22Rv1 (cell line): ENCODE measurements around the gene ZNF316.

Source experiments
- H3K27ac ChIP-seq: fragments of 450-650 bp; 2 replicates; pipeline ENCODE4 v1.5.1; 2017
- ZFX ChIP-seq: fragments of 450-650 bp; IDR thresholded peaks from 2 replicates; pipeline ENCODE4 v1.6.1; 2017; ENCODE audit warnings: antibody characterized with exemption, borderline replicate concordance
- TF ChIP-seq, protein P1 (sequence below): fragments of 450-650 bp; IDR thresholded peaks from 2 replicates; pipeline ENCODE4 v1.5.1; 2017; ENCODE audit warnings: mild to moderate bottlenecking

ZNF316 gene

DNA sequence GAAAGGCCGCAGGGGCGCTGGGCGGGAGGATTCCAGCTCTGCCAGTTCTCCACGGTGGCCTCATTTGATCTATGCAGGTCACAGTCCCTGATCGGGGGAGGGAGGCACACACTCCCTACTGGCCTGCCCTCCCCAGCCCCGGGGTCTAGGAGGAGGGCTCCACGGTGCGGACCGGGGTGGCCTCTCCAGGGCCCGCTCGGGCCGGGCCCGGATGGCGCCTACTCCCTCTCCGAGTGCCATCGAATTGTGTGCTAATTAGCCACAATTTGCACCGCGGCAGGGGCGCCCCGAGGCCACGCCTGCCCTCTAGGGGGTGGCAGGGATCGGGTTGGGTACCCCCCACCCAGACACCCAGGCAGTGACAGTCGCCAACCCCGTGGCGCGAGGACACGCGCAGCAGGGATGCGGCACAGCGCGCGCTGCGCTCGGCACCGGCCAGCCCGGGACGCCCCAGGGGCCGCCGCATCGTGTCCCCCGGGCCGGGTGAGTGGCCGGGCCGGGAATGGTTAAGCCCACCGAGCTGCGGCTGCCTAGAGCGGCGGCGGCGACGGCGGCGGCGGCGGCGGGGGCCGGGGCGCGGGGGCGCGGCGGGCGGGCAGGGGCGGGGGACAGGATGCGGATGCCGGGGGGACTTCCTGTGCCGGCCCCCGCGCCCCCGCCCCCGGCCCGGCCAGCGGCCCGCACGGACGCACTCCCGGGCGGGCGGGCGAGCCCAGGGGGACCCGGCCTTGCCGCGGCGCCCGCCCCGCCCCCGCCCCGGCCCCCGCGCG, 22.0 kb upstream of the ZNF316 start, which contains the start of gene ZNF853:
TSS of gene ZNF853 (plus strand) at position 658 of the 770 bp plus-strand sequence. CDS start 565 bp downstream, outside the sequence.
- no peak for TF ChIP-seq ZFX
- TF ChIP-seq, protein P1, sequence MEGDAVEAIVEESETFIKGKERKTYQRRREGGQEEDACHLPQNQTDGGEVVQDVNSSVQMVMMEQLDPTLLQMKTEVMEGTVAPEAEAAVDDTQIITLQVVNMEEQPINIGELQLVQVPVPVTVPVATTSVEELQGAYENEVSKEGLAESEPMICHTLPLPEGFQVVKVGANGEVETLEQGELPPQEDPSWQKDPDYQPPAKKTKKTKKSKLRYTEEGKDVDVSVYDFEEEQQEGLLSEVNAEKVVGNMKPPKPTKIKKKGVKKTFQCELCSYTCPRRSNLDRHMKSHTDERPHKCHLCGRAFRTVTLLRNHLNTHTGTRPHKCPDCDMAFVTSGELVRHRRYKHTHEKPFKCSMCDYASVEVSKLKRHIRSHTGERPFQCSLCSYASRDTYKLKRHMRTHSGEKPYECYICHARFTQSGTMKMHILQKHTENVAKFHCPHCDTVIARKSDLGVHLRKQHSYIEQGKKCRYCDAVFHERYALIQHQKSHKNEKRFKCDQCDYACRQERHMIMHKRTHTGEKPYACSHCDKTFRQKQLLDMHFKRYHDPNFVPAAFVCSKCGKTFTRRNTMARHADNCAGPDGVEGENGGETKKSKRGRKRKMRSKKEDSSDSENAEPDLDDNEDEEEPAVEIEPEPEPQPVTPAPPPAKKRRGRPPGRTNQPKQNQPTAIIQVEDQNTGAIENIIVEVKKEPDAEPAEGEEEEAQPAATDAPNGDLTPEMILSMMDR: no peak
- H3K27ac ChIP-seq: no peak within 1 kb of the TSS

DNA sequence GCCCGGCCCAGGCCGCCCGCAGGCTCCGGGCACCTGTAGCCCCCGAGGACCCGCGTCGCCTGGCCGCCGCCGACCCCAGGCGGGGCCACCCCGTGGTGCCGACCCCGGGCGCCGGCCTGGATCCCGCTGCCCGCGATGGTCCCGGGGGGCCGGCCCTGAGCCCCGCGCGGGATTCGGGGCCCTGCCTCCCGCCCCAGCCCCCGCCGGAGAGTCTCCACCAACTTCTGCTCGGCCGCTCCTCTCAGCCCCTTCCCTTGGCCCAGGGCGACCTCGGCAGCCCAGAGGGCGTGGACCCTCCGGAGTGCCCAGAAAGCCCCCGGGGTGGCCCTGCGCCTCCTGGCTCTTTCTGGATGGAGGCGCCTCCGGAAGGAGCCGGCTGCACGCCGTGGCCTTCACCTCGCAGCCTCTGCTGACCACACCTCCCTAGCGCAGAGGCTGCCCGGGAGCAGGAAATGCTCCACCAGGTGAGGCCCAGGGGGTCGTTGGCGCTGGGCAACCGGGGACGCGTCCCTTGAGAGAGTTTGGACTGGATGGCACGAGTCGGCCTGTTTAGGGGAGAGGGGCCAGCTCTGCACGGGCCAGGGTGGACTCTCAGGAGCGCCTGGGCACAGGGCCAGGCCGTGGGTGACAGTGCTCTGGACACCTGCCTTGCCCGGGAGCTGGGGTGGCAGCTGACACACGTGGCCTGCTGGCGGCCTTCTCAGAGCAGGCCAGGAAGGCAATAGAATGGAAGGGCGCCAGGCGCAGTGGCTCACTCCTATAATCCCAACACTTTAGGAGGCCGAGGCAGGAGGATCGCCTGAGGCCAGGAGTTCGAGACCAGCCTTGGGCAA, 21.2 kb upstream of the ZNF316 start:
- TF ChIP-seq, protein P1: no peak
- no peak for TF ChIP-seq ZFX
- H3K27ac ChIP-seq: no peak overlapping the region

DNA sequence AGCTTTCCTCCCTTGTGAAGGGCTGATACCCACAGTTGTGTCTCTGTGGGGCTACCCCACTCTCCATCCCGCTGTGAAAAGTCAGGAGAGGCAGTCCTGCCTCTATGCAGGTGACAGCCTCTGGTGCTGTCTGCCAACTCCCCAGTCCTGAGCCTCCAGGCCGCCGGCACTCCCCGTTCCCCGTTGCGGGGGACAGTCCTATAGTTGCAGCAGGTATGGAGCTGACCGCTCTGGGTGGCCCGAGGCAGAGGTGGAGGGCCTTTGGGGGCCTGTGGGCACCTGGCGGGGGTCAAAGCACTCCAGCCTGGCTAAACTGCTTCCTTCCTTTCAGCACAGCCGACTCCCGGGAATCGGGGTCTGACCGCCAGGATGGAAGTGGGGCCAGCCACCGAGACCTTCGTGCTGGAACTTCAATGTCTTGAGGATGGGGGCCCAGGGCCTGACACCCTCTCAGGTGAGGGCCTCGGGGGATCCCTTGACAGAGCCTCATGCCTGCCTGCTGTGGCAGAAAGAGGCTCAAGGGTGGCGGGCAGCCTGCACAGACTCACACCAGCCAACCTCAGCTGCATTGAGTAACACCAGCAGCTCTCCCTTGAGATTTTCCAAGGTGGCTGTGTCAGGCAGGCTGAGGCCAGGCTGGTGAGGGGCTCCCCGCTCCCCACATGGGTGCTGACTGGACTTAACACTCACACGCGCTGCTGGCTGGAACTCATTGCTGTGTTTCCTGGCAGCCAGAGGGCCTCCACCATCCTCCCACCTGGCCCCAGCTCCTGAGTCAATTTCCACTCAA, 20.1 kb upstream of the ZNF316 start:
- TF ChIP-seq ZFX: no peak
- TF ChIP-seq, protein P1: no peak
- no peak overlapping the region for H3K27ac ChIP-seq

DNA sequence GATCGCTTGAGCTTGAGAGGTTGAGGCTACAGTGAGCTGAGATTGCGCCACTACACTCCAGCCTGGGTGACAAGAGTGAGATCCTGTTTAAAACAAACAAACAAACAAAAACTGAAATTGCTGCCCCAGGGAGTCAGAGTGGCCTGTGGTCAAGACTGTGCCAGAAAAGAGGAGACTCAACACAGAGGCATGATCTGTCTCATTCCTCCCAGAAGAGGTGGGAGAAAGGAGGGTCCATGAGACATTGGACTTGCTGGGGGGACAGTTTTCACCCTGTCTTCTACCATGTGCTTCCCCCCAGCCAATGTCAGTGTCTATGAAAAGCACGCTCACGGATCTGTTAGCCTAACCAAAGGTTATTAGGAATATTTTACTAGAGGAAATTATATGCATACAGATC, 18.5 kb upstream of the ZNF316 start:
- no peak overlapping the region for H3K27ac ChIP-seq
- TF ChIP-seq ZFX: no peak
- TF ChIP-seq, protein P1: no peak

DNA sequence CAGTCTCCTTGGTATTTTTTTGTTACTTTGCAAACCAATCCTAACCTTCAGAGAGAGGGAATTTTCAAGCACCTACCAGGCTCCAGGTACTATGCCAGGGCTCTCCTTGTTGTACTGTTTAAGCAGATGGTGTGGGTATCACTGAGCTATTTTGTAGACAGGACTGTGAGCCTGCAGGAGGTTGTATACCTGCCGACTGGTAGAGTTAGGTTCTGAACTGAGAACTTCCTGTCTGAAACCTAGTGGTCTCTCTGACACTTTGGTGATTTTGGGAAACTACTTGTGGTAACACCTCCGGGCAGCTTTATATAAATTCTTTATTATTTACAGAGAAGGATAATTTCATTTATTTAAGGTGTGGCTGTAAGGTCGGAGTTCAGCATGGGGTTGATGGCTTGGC, 17.2 kb upstream of the ZNF316 start:
- TF ChIP-seq, protein P1: no peak
- no peak for TF ChIP-seq ZFX
- H3K27ac ChIP-seq: no peak overlapping the region

DNA sequence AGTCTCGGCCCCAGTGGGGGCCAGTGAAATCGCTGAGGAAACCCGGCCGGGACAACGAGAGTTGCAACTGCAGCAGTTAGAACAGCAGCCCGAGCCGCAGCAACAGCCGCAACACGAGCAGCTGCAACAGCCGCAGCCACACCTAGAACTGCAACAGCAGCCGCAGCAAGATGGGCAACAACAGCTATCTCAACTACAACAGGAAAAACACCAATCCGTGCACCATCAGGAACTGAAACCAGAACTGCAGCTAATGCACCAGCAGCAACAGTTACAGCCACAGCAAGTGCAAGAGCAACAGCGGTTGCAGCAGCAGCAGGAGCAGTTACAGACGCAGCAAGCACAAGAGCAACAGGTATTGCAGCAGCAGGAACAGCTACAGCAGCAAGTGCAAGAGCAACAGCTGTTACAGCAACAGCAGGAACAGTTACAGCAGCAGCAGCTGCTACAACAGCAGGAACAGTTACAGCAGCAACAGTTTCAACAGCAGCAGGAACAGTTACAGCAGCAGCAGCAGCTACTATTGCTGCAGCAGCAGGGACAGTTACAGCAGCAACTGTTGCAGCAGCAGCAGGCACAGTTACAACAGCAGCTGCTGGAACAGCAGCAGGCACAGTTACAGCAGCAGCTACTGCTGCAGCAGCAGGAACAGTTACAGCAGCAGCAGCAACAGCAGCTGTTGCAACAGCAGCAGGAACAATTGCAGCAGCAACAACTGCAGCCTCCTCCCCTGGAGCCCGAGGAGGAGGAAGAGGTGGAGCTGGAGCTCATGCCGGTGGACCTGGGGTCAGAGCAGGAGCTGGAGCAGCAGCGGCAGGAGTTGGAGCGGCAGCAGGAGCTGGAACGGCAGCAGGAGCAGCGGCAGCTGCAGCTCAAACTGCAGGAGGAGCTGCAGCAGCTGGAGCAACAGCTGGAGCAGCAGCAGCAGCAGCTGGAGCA, 15.7 kb upstream of the ZNF316 start:
- TF ChIP-seq ZFX: no peak
- TF ChIP-seq, protein P1: no peak
- no peak overlapping the region for H3K27ac ChIP-seq
